Measurements from ENCODE around the gene KCNC3.

Gene KCNC3

GRCh38 chr19:50309396-50310125, 19.6 kb downstream of the KCNC3 start:
- no peak for DNase-seq

- DNase-seq = no peak
Observed at GRCh38 chr19:50308991-50309390, 20.2 kb downstream of the KCNC3 start.

- DNase-seq = no peak
Observed at GRCh38 chr19:50303558-50303957, 25.6 kb downstream of the KCNC3 start.

DNA sequence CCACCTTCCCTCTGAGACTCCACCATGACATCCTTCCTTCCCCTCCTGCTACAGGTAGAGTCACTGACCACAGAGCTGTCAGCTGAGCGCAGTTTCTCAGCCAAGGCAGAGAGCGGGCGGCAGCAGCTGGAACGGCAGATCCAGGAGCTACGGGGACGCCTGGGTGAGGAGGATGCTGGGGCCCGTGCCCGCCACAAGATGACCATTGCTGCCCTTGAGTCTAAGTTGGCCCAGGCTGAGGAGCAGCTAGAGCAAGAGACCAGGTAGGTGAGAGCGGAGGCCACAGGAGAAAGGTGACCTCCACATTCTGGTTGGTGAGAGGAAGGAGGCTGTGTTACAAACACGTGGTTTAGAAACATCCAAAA, 27.6 kb downstream of the KCNC3 start:
- DNase-seq = no peak

GRCh38 chr19:50300814-50301606, 28.2 kb downstream of the KCNC3 start:
- no peak for DNase-seq

DNA sequence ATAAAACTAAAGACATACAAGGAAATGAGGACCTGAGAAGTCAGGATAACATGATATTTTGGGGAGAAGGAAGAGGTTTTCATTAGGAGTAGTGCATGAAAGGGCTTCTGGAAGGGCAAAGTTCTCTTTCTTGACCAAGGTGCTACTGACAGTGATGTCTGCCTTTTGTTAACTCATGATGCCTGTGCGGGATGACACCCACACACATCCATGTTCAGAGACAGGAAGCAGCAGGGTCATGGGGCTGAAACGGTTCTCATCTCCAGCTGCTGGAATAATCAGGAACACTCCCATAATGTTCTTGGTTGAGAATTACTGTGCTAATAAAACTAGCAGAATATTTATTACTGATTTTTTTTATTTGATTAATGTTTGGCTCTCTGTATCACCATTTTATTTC, 29.1 kb downstream of the KCNC3 start:
- no peak for DNase-seq

DNA sequence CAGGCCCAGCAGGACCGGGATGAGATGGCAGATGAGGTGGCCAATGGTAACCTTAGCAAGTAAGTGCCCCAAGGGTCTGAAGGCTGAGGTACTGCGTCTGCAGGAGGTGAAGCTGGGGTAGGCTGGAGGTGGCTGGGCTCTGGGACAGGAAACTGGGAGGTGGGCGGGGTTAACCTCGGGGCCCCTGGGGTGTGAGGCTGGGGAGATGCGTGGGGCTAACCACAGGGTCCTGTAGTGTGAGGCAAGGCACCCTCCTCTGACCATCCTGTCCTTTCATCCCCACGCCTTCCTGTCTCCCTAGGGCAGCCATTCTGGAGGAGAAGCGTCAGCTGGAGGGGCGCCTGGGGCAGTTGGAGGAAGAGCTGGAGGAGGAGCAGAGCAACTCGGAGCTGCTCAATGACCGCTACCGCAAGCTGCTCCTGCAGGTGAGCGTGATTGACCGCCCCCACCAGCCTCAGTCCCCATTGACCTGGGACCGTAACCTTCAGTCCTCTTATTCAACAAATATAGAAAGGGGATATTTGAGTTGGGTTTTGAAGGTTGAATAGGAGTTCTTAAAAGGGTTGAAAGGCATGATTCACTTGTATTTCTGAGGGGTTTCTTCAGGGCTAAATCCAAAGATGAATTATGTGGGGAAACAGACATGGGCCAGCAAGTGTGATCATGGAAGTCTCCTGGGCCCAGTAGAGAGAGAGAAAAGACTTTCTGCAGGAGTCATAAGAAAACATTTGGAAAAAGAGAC, 35.7 kb downstream of the KCNC3 start:
- DNase-seq = no peak

DNA sequence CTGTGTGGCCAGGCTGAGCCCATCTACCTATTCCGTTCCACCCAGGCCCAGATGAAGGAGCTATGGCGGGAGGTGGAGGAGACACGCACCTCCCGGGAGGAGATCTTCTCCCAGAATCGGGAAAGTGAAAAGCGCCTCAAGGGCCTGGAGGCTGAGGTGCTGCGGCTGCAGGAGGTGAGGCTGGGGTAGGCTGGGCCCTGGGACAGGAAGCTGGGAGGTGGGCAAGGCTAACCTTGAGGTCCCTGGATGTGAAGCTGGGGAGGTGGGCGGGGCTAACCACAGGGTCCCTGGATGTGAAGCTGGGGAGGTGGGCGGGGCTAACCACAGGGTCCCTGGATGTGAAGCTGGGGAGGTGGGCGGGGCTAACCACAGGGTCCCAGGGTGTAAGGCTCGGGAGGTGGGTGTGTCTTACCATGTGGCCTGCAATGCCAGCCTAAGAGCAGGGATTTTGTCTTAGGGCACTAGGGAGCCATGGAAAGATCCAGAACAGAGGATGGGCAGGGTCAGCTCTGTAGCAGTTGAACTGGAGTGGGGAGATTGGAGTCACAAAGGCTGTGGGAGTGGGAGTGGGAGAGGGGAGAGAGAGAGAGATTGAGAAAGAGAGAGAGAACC, 36.9 kb downstream of the KCNC3 start:
- no peak for DNase-seq

- DNase-seq = no peak
Observed at GRCh38 chr19:50290775-50291174, 38.4 kb downstream of the KCNC3 start.

- no peak for DNase-seq
Observed at GRCh38 chr19:50290011-50290410, 39.2 kb downstream of the KCNC3 start.

- DNase-seq = no peak
Observed at GRCh38 chr19:50288954-50289353, 40.2 kb downstream of the KCNC3 start.

DNA sequence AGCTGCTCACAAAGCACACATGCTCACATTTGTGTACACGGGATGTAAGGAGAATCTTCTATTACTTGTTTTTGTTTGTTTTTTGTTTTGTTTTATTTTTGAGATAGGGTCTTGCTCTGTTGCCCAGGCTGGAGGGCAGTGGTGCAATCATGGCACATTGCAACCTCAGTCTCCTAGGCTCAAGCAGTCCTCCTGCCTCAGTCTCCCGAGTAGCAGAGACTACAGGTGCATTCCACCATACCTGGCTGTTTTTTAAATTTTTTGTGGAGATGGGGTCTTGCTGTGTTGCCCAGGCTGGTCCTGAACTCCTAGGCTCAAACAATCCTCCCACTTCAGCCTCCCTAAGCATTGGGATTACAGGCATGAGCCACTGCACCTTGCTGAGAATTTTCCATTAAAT, 41.8 kb downstream of the KCNC3 start:
- DNase-seq = no peak

DNA sequence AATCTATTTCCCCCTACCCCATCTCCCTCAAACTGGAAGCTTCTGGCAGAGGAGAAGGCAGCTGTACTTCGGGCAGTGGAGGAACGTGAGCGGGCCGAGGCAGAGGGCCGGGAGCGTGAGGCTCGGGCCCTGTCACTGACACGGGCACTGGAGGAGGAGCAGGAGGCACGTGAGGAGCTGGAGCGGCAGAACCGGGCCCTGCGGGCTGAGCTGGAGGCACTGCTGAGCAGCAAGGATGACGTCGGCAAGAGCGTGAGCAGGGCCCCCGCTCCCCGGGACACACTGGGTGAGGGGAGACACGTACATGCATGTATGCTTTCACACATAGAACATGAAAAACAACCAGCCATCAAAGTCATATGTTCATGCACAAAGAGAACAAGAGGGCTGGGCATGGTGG, 42.7 kb downstream of the KCNC3 start:
- DNase-seq = no peak

DNA sequence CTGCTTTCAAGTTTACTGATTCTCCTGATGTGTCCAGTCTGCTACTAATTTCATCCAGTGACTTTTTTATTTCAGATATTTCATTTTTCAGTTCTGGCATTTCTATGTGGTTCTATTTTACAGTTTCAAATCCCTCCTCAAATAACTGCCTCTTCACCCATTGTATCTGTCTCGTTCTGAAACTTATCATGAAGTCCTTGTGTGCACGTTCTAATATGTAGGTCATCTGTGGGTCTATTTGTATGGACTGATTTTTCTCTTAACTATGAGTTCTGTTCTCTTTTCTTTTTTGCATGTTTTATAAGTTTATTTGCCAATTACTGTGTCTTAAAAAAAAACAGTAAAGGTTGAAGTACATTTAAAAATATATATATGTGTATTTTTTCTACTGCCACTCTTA, 43.3 kb downstream of the KCNC3 start:
- DNase-seq = no peak

- no peak for DNase-seq
Observed at GRCh38 chr19:50281491-50281890, 47.7 kb downstream of the KCNC3 start.

GRCh38 chr19:50280983-50281382, 48.2 kb downstream of the KCNC3 start:
- no peak for DNase-seq

DNA sequence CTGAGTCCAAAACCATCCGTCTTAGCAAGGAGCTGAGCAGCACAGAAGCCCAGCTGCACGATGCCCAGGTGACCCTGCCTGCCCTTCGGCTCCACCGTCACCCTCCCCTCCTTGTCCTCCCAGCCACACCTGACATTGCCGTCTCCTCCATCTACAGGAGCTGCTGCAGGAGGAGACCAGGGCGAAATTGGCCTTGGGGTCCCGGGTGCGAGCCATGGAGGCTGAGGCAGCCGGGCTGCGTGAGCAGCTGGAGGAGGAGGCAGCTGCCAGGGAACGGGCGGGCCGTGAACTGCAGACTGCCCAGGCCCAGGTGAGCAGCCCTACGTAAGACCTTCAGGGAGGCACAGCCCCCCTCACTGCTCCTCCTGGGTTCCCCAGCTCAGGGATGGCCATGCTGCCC, 49.1 kb downstream of the KCNC3 start:
- DNase-seq = no peak

DNA sequence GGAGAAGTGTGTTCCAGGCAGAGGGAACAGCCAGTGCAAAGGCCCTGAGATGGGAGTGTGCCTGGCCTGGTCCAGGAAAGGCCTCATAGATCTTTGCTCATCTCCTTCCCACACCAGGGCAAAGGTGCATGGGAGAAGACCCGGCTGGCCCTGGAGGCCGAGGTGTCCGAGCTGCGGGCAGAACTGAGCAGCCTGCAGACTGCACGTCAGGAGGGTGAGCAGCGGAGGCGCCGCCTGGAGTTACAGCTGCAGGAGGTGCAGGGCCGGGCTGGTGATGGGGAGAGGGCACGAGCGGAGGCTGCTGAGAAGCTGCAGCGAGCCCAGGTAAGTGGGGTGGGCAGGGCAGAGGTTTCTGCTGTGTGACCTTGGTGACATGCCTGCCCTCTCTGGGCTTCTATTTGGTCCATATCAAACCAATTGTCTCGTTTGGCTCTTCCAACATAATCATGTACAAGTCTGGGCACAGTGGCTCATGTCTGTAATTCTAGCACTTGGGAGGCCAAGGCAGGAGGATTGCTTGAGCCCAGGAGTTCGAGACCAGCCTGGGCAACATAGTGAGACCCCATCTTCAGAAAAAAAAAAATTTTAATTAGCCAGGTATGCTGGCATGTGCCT, 51.1 kb downstream of the KCNC3 start:
- DNase-seq = no peak

GRCh38 chr19:50276370-50277063, 52.7 kb downstream of the KCNC3 start:
- DNase-seq = no peak

- DNase-seq = no peak
Observed at GRCh38 chr19:50275577-50276368, 53.4 kb downstream of the KCNC3 start.

GRCh38 chr19:50273821-50274220, 55.4 kb downstream of the KCNC3 start:
- no peak for DNase-seq

Measured in DMS 273 treated with DMSO at 0.1 percent for 48 hours (cell line).